Non-pigmented ciliary epithelial cell (primary cell): ENCODE data around the gene FBL.

ENCODE experiments used
- DNase-seq: peaks from one replicate; pipeline ENCODE4 v3.0.0-alpha.2; 2010; ENCODE audit warnings: low read depth

The FBL gene

DNA sequence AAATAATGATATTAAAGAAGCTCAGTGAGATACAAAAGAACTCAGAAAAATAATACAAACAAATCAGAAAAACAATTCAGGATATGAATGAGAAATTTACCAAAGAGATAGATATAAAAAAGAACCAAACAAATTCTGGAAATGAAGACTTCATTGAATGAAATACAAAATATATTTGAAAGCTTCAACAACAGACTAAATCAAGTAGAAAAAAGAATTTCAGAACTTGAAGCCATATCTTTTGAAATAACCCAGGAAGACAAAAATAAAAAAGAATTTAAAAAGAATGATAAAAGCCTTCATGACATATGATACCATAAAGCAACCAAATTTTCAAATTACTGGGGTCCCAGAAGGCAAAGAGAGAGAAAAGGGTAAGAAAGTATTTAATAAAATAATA is 57.9 kb downstream of the FBL start:
- DNase-seq, result no peak
